ENCODE measurements around the gene LSG1.

The LSG1 gene

GRCh38 chr3:194658477-194659242, 13.3 kb downstream of the LSG1 start:
- H3K9ac ChIP-seq (ENCODE audit: insufficient read length): no peak overlapping the region
- H3K9me3 ChIP-seq (ENCODE audit: low read depth, low read length): no peaks in the 10 kb centered on the region
- TF ChIP-seq POLR2AphosphoS5 (IDR thresholded peaks at IDR 0.05; ENCODE audit: borderline replicate concordance, low read depth, low read length) (no peak), EZH2 (IDR thresholded peaks at IDR 0.05) (no peak), FOXP2 (optimal IDR thresholded peaks at IDR 0.05; ENCODE audit: control extremely low read depth, extremely low read length, insufficient read depth) (no peak)
- DNase-seq (ENCODE audit: low read depth, low spot score): no peak
- H3K27ac ChIP-seq: no peak overlapping the region
- H3K36me3 ChIP-seq (ENCODE audit: insufficient read depth, low read length): peaks cover 67% of the 10 kb centered on the region
- H3K4me3 ChIP-seq: no peak overlapping the region

GRCh38 chr3:194657439-194657838, 14.6 kb downstream of the LSG1 start:
- Histone ChIP-seq H3K9ac (ENCODE audit: insufficient read length) (no peak overlapping the region), H3K9me3 (ENCODE audit: low read depth, low read length) (no peaks in the 10 kb centered on the region), H3K4me3 (no peak overlapping the region), H3K36me3 (ENCODE audit: insufficient read depth, low read length) (peaks cover 72% of the 10 kb centered on the region), H3K27ac (no peak overlapping the region)
- TF ChIP-seq EZH2 (IDR thresholded peaks at IDR 0.05): no peak
- no peak for TF ChIP-seq FOXP2 (optimal IDR thresholded peaks at IDR 0.05; ENCODE audit: control extremely low read depth, extremely low read length, insufficient read depth)
- TF ChIP-seq POLR2AphosphoS5 (IDR thresholded peaks at IDR 0.05; ENCODE audit: borderline replicate concordance, low read depth, low read length): no peak
- DNase-seq (ENCODE audit: low read depth, low spot score): no peak

- no peak for DNase-seq (ENCODE audit: low read depth, low spot score)
- no peak for TF ChIP-seq FOXP2 (optimal IDR thresholded peaks at IDR 0.05; ENCODE audit: control extremely low read depth, extremely low read length, insufficient read depth)
- TF ChIP-seq EZH2 (IDR thresholded peaks at IDR 0.05): no peak
- TF ChIP-seq POLR2AphosphoS5 (IDR thresholded peaks at IDR 0.05; ENCODE audit: borderline replicate concordance, low read depth, low read length): no peak
- peaks cover 80% of the 10 kb centered on the region for H3K36me3 ChIP-seq (ENCODE audit: insufficient read depth, low read length)
- H3K4me3 ChIP-seq: no peak overlapping the region
- no peak overlapping the region for H3K27ac ChIP-seq
- H3K9me3 ChIP-seq (ENCODE audit: low read depth, low read length): no peaks in the 10 kb centered on the region
- no peak overlapping the region for H3K9ac ChIP-seq (ENCODE audit: insufficient read length)
These were observed 17.5 kb downstream of the LSG1 start for GRCh38 chr3:194654443-194654842.

DNA sequence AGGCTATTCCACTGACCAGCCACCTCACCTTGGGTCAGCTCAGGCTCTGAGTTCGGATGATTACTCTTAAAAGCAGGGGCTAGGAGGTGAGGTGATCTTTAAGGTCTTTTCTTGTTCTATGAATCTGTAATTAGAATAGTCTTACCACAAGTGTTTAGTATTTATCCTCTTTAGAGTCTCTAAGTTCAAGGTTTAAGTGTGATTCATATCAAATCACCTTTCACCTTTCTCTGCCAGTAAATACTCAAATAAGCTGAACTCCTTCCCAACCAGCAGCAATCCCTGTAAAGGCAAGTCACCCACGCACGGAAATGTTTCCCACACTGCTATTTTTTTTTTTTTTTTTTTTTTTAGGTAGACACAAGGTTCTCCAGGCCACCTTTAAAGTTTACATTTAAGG, 24.2 kb downstream of the LSG1 start:
- Histone ChIP-seq H3K9me3 (ENCODE audit: low read depth, low read length) (no peaks in the 10 kb centered on the region), H3K9ac (ENCODE audit: insufficient read length) (no peak overlapping the region), H3K27ac (no peak overlapping the region), H3K36me3 (ENCODE audit: insufficient read depth, low read length) (peaks cover 92% of the 10 kb centered on the region), H3K4me3 (no peak overlapping the region)
- TF ChIP-seq POLR2AphosphoS5 (IDR thresholded peaks at IDR 0.05; ENCODE audit: borderline replicate concordance, low read depth, low read length) (no peak), FOXP2 (optimal IDR thresholded peaks at IDR 0.05; ENCODE audit: control extremely low read depth, extremely low read length, insufficient read depth) (no peak), EZH2 (IDR thresholded peaks at IDR 0.05) (no peak)
- no peak for DNase-seq (ENCODE audit: low read depth, low spot score)

DNA sequence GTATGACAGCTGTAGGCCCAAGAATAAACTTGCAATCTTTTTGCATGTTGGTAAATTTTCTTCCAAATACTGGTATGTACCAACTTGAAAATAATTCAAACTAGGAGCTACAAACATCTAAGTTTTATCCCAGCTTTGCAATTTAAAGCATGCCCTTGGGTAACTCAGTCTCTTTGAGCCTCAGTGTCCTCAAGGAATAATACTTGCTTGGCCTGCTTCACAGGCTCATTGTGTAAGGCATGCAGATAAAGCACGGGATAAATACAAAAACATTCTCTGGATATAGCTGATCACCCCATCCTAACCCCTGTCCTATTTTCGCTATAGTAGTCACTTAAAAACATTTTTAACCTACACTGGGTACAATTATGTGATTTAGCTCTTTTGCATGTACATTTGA, 29.2 kb downstream of the LSG1 start:
- no peak for DNase-seq (ENCODE audit: low read depth, low spot score)
- Histone ChIP-seq H3K9me3 (ENCODE audit: low read depth, low read length) (no peaks in the 10 kb centered on the region), H3K9ac (ENCODE audit: insufficient read length) (no peak overlapping the region), H3K27ac (no peak overlapping the region), H3K4me3 (no peak overlapping the region), H3K36me3 (ENCODE audit: insufficient read depth, low read length) (peaks cover 72% of the 10 kb centered on the region)
- TF ChIP-seq EZH2 (IDR thresholded peaks at IDR 0.05) (no peak), POLR2AphosphoS5 (IDR thresholded peaks at IDR 0.05; ENCODE audit: borderline replicate concordance, low read depth, low read length) (no peak), FOXP2 (optimal IDR thresholded peaks at IDR 0.05; ENCODE audit: control extremely low read depth, extremely low read length, insufficient read depth) (no peak)

DNA sequence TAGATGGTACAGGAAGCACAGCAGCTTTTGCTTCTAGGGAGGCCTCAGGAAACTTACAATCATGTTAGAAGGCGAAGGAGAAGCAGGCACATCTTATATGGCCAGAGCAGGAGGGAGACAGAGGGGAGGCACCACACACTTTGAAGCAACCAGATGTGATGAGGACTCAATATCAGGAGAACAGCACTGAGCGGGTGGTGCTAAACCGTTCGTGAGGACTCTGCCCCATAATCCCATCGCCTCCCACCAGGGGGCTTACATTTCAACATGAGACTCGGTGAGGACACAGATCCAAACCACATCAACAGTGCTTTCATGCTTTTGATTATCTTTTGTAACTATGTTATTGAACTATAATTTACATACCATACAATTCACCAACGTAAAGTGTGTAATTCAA, 31.2 kb downstream of the LSG1 start:
- H3K27ac ChIP-seq: no peak overlapping the region
- H3K9me3 ChIP-seq (ENCODE audit: low read depth, low read length): no peaks in the 10 kb centered on the region
- TF ChIP-seq POLR2AphosphoS5 (IDR thresholded peaks at IDR 0.05; ENCODE audit: borderline replicate concordance, low read depth, low read length) (no peak), EZH2 (IDR thresholded peaks at IDR 0.05) (no peak), FOXP2 (optimal IDR thresholded peaks at IDR 0.05; ENCODE audit: control extremely low read depth, extremely low read length, insufficient read depth) (no peak)
- no peak overlapping the region for H3K4me3 ChIP-seq
- H3K9ac ChIP-seq (ENCODE audit: insufficient read length): no peak overlapping the region
- H3K36me3 ChIP-seq (ENCODE audit: insufficient read depth, low read length): peaks cover 55% of the 10 kb centered on the region
- no peak for DNase-seq (ENCODE audit: low read depth, low spot score)

DNA sequence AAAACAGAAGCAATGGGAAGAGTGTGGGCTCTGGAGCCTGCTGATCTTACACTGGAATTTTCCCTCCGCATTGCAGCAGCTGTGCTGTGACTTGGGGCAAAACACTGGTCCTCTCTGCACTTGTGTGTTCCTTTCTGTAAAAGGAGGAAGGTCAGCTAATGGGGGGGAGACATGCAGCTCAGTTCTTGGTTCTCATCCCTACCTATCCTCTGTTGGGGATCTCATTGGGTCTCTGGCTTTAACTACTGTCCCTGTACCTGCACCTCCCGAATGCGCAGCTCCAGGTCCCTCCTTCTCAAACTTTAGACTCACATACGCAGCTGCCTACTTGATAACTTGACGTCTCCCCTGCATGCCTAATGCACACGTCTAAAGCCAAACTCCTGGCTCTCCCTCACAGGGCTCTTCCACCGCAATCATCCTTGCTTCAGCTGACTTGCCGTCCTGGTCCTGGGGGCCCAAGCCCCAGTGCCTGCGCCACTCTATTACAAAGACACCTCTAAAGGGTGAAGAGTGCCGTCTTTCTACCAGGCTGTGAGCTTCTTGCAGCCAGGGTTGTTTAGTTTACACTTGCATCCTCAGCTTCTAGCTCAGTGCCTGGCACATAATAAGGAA, 32.9 kb downstream of the LSG1 start:
- no peak overlapping the region for H3K4me3 ChIP-seq
- TF ChIP-seq EZH2 (IDR thresholded peaks at IDR 0.05) (no peak), FOXP2 (optimal IDR thresholded peaks at IDR 0.05; ENCODE audit: control extremely low read depth, extremely low read length, insufficient read depth) (no peak), POLR2AphosphoS5 (IDR thresholded peaks at IDR 0.05; ENCODE audit: borderline replicate concordance, low read depth, low read length) (no peak)
- peaks cover 39% of the 10 kb centered on the region for H3K36me3 ChIP-seq (ENCODE audit: insufficient read depth, low read length)
- no peak for DNase-seq (ENCODE audit: low read depth, low spot score)
- no peaks in the 10 kb centered on the region for H3K9me3 ChIP-seq (ENCODE audit: low read depth, low read length)
- no peak overlapping the region for H3K9ac ChIP-seq (ENCODE audit: insufficient read length)
- no peak overlapping the region for H3K27ac ChIP-seq

DNA sequence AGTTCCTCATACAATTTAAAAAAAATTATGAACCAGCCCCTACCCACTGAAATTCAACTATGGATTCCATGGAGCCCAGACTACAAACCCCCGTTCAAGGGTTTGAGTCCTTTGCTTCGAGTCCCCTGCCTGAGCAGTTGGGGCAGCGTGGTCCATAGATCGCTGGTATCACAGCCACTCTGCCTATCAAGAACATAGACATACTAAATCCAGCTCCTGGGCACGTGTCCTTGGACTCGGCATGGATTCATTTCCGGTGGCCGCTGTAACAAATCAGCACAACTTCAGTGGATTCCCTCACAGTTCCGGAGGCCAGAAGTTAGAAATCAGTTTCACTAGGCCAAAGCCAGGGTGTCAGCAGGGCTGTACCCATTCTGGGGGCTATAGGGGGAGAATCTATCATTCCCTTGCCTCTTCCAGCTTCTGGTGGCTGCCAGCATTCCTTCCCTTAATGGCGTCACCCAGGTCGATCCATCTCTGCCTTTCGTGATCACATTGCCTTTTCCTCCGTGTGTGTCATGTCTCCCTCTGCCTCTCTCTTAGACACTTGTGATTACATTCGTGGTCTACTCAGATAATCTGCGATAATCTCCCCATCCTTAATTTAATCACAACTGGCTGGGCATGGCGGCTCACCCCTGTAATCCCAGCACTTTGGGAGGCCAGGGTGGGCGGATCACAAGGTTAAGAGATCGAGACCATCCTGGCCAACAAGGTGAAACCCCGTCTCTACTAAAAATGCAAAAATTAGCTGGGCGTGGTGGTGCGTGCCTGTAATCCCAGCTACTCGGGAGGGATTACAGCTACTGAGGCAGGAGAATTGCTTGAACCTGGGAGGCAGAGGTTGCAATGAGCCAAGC, 34.2 kb downstream of the LSG1 start:
- TF ChIP-seq POLR2AphosphoS5 (IDR thresholded peaks at IDR 0.05; ENCODE audit: borderline replicate concordance, low read depth, low read length) (no peak), FOXP2 (optimal IDR thresholded peaks at IDR 0.05; ENCODE audit: control extremely low read depth, extremely low read length, insufficient read depth) (no peak), EZH2 (IDR thresholded peaks at IDR 0.05) (no peak)
- H3K9me3 ChIP-seq (ENCODE audit: low read depth, low read length): no peaks in the 10 kb centered on the region
- H3K27ac ChIP-seq: peak overlapping the region; percentile 44; the same call in 1 of the 2 replicates
- H3K9ac ChIP-seq (ENCODE audit: insufficient read length): no peak overlapping the region
- no peak overlapping the region for H3K4me3 ChIP-seq
- no peak for DNase-seq (ENCODE audit: low read depth, low spot score)
- H3K36me3 ChIP-seq (ENCODE audit: insufficient read depth, low read length): peaks cover 27% of the 10 kb centered on the region
